Endothelial cell of umbilical vein (primary cell): ENCODE results near the gene LLGL2.

Experiments
- CTCF ChIP-seq, 2 donors: IDR thresholded peaks; 1 replicate in 1 of 2; 2 replicates in 1 of 2; pipeline ENCODE4 v1.5.1; 2011; ENCODE audit warnings: low read length in 2 of 2, mild to moderate bottlenecking in 2 of 2, moderate library complexity in 2 of 2, control low read depth in 1 of 2, inconsistent platforms in 1 of 2, low read depth in 1 of 2; ENCODE audit not compliant: insufficient read depth in 1 of 2; ENCODE audit errors: extremely low read depth in 1 of 2
- EZH2 ChIP-seq: IDR thresholded peaks from 2 replicates; pipeline ENCODE4 v1.6.1; 2012; ENCODE audit warnings: borderline replicate concordance, low read depth, mild to moderate bottlenecking, moderate library complexity, low read length, inconsistent platforms; ENCODE audit not compliant: severe bottlenecking
- FOS ChIP-seq: IDR thresholded peaks from 2 replicates; pipeline ENCODE4 v1.6.1; 2011; ENCODE audit warnings: mild to moderate bottlenecking, low read length, moderate library complexity, borderline replicate concordance; ENCODE audit not compliant: insufficient read depth
- MYC ChIP-seq: IDR thresholded peaks from one replicate; pipeline ENCODE4 v1.6.1; 2011; ENCODE audit warnings: mild to moderate bottlenecking, low read depth, low read length
- POLR2A ChIP-seq: IDR thresholded peaks from 2 replicates; pipeline ENCODE4 v1.6.1; 2012; ENCODE audit warnings: low read depth, mild to moderate bottlenecking, control low read depth, low read length
- POLR2AphosphoS5 ChIP-seq: IDR thresholded peaks from 2 replicates; pipeline ENCODE4 v1.6.1; 2012; ENCODE audit warnings: low read depth, mild to moderate bottlenecking, control low read depth, low read length, moderate library complexity; ENCODE audit not compliant: insufficient read depth

- TF ChIP-seq POLR2A (no peak), EZH2 (peak; percentile 59), CTCF (IDR thresholded peaks at IDR 0.05; ENCODE audit: extremely low read depth in 1 of 2, insufficient read depth in 1 of 2, low read depth in 1 of 2, low read length in 2 of 2) (no peak), POLR2AphosphoS5 (no peak), MYC (no peak), FOS (no peak)
Measured at GRCh38 chr17:75525806-75526554, 483 bp downstream of the LLGL2 start.
